ENCODE measurements around the gene PRAME. TPM values are rescaled to one million over a fixed set of nuclear protein-coding genes. Genes with fewer than 3 reads are reported as not detected.
"Not testable (repeated sequence)": the region's sequence is repeated elsewhere in the genome, so short reads cannot be mapped to it uniquely, and the experiment has no call there.

Gene PRAME
- total and polyA plus RNA-seq, 4 donors, result 0.02 to 1.5 TPM; not detected in 2

DNA sequence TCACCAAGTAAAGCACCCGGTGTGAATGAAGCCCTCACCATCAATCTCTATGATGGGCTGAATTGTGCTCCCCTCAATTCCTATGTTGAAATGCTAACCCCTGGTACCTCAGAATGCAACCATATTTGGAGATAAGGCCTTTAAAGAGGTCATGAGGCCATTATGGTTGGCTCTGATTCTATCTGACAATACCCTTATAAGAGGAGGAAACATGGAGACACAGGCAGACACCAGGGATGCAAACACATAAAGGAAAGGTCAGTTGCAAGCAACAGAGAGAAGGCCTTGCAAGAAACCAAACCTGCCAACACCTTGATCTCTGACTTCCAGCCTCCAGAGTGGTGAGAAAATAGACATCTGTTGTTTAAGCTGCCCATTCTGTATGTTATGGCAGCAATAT, 25.6 kb downstream of the PRAME start:
- no peak for DNase-seq

GRCh38 chr22:22532547-22533071, 26.5 kb downstream of the PRAME start:
- H3K27me3 ChIP-seq (ENCODE audit: control insufficient read depth in 3 of 3, insufficient read depth in 3 of 3, low read length in 2 of 3); H3K9me3 ChIP-seq (ENCODE audit: control insufficient read depth in 4 of 4, insufficient read depth in 3 of 4, low read length in 3 of 4); H3K36me3 ChIP-seq (ENCODE audit: control insufficient read depth in 4 of 4, insufficient read depth in 4 of 4, low read length in 4 of 4); H3K4me3 ChIP-seq; H3K9ac ChIP-seq (ENCODE audit: insufficient read depth in 1 of 2, low read length in 2 of 2); ATAC-seq (ENCODE audit: insufficient read depth, low FRiP score); H3K27ac ChIP-seq (ENCODE audit: low read depth in 1 of 2, low read length in 1 of 2); H3K4me1 ChIP-seq (ENCODE audit: control insufficient read depth in 5 of 5, insufficient read depth in 5 of 5, low read length in 5 of 5); DNase-seq: not testable (repeated sequence)
- 86 to 92% methylated on average over 12 of the region's 12 CpGs for WGBS, 2 donors

More for the DNA sequence above, 25.6 kb downstream of the PRAME start:
- no peak overlapping the region for H3K4me3 ChIP-seq
- no peak for TF ChIP-seq CTCF (IDR thresholded peaks at IDR 0.05; ENCODE audit: control extremely low read depth, extremely low read depth)
- no peaks in the 10 kb centered on the region for H3K4me1 ChIP-seq (ENCODE audit: control insufficient read depth in 5 of 5, insufficient read depth in 5 of 5, low read length in 5 of 5)
- H3K27ac ChIP-seq (ENCODE audit: low read depth in 1 of 2, low read length in 1 of 2), result no peak overlapping the region
- H3K27me3 ChIP-seq (ENCODE audit: control insufficient read depth in 3 of 3, insufficient read depth in 3 of 3, low read length in 2 of 3), result no peaks in the 10 kb centered on the region
- WGBS, 2 donors, result 94 to 96% methylated on average over 1 of the region's 1 CpG
- H3K9ac ChIP-seq (ENCODE audit: insufficient read depth in 1 of 2, low read length in 2 of 2), result no peak overlapping the region
- H3K9me3 ChIP-seq (ENCODE audit: control insufficient read depth in 4 of 4, insufficient read depth in 3 of 4, low read length in 3 of 4), result no peaks in the 10 kb centered on the region
- ATAC-seq (ENCODE audit: insufficient read depth, low FRiP score), result no peak
- no peaks in the 10 kb centered on the region for H3K36me3 ChIP-seq (ENCODE audit: control insufficient read depth in 4 of 4, insufficient read depth in 4 of 4, low read length in 4 of 4)

DNA sequence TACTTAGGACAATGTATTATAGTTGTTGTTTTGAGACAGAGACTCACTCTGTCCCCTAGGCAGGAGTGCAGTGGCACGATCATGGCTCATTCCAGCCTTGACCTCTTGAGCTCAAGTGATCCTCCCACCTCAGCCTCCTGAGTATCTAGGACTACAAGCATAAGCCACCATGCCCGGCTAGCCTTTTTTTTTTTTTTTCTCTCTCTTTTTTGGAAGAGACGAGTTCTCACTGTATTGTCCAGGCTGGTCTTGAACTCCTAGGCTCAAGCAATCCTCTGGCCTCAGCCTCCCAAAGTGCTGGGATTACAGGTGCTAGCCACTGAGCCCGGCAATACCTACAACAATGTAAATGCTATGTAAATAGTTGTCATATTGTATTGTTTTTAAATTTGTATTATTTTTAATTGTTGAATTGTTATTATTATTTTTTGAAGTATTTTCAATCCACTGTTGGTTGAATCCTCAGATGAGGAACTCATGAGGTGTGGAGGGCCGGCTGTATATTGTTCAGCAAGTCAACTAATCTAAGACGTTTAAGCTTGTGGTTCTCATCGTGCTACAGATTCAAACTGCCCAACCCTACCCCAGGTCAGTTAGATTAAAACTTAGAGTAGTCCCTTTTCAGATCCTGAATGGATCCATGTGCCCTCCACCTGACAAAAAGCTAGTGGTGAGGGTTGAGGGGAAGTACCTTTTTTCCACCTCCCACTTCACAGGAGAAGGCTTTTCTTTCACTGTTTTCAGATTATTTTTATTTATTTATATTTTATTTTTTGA, 27.1 kb downstream of the PRAME start:
- no peaks in the 10 kb centered on the region for H3K9me3 ChIP-seq (ENCODE audit: control insufficient read depth in 4 of 4, insufficient read depth in 3 of 4, low read length in 3 of 4)
- no peaks in the 10 kb centered on the region for H3K27me3 ChIP-seq (ENCODE audit: control insufficient read depth in 3 of 3, insufficient read depth in 3 of 3, low read length in 2 of 3)
- no peak for ATAC-seq (ENCODE audit: insufficient read depth, low FRiP score)
- no peak overlapping the region for H3K27ac ChIP-seq (ENCODE audit: low read depth in 1 of 2, low read length in 1 of 2)
- no peaks in the 10 kb centered on the region for H3K36me3 ChIP-seq (ENCODE audit: control insufficient read depth in 4 of 4, insufficient read depth in 4 of 4, low read length in 4 of 4)
- no peak overlapping the region for H3K9ac ChIP-seq (ENCODE audit: insufficient read depth in 1 of 2, low read length in 2 of 2)
- no peak overlapping the region for H3K4me3 ChIP-seq
- WGBS, 2 donors, result 81 to 88% methylated on average over 7 of the region's 7 CpGs
- DNase-seq, result no peak
- no peaks in the 10 kb centered on the region for H3K4me1 ChIP-seq (ENCODE audit: control insufficient read depth in 5 of 5, insufficient read depth in 5 of 5, low read length in 5 of 5)
- no peak for TF ChIP-seq CTCF (IDR thresholded peaks at IDR 0.05; ENCODE audit: control extremely low read depth, extremely low read depth)

DNA sequence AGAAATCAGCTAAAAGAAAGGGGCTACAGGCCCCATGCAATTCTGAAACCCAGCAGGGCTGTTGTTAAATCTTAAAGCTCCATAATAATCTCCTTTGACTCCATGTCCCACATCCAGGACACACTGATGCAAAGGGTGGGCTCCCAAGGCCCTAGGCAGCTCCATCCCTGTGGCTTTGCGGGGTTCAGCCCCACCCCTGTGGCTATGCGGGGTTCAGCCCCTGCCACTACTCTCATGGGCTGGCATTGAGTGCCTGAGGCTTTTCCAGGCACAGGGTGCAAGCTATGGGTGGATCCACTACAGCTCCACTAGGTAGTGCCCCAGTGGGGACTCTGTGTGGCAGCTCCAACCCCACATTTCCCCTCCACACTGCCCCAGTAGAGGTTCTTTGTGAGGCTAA, 30.3 kb downstream of the PRAME start:
- Histone ChIP-seq H3K27me3 (ENCODE audit: control insufficient read depth in 3 of 3, insufficient read depth in 3 of 3, low read length in 2 of 3) (peaks cover 0 to 2% (median 0%) of the 10 kb centered on the region in 3 donors), H3K36me3 (ENCODE audit: control insufficient read depth in 4 of 4, insufficient read depth in 4 of 4, low read length in 4 of 4) (no peaks in the 10 kb centered on the region), H3K27ac (ENCODE audit: low read depth in 1 of 2, low read length in 1 of 2) (no peak overlapping the region), H3K9ac (ENCODE audit: insufficient read depth in 1 of 2, low read length in 2 of 2) (no peak overlapping the region), H3K4me3 (no peak overlapping the region), H3K9me3 (ENCODE audit: control insufficient read depth in 4 of 4, insufficient read depth in 3 of 4, low read length in 3 of 4) (no peaks in the 10 kb centered on the region), H3K4me1 (ENCODE audit: control insufficient read depth in 5 of 5, insufficient read depth in 5 of 5, low read length in 5 of 5) (no peaks in the 10 kb centered on the region)
- WGBS, 2 donors, result 92 to 100% methylated on average over 2 of the region's 2 CpGs
- no peak for DNase-seq
- TF ChIP-seq CTCF (IDR thresholded peaks at IDR 0.05; ENCODE audit: control extremely low read depth, extremely low read depth), result no peak
- ATAC-seq (ENCODE audit: insufficient read depth, low FRiP score), result no peak
